ENCODE results near the gene FAAH.

The FAAH gene

DNA sequence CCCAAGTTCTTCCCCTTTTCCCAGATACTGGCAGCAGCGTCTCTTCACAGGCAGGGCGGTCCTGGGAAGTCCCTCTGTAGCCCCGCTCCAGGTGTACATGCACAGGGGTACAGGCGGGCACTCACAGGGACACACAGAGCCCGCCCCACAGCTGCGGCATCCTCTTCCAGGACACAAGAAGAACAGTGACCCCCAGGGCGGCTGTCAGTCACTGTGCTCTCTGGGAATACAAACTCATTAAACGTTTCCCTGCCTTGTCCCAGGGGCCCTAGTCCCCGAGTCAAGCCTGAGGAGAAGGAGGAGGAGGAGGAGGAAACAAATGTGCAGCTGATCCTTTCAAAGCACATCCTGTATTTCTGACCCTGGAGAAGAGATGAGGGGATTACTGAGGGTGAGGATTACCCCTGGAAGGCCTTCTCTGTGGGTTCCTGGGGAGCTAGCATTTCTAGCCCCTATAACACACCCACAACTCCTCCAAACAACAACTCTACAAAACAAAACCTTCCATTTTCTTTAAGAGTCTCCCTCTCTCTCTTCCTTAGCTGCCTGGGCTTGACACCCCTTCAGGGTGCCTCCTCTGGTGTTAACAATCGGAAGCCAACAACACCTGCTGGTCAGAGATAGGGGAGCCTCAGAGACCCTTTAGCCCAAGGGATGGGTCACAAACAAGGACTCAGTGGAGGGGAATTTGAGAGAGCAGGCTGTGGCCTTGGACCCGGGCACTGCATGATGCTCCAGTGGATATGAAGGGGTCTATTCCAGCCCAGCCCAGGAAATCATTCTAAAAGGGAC lies 67.1 kb downstream of the FAAH start:
- H3K4me1 ChIP-seq (ENCODE audit: insufficient read depth, poor library complexity, severe bottlenecking), result no peaks in the 10 kb centered on the region
- peaks cover 4% of the 10 kb centered on the region for H3K27me3 ChIP-seq (ENCODE audit: insufficient read depth, poor library complexity, severe bottlenecking)
- H3K4me3 ChIP-seq (ENCODE audit: severe bottlenecking), result no peak overlapping the region
- TF ChIP-seq, protein P1, sequence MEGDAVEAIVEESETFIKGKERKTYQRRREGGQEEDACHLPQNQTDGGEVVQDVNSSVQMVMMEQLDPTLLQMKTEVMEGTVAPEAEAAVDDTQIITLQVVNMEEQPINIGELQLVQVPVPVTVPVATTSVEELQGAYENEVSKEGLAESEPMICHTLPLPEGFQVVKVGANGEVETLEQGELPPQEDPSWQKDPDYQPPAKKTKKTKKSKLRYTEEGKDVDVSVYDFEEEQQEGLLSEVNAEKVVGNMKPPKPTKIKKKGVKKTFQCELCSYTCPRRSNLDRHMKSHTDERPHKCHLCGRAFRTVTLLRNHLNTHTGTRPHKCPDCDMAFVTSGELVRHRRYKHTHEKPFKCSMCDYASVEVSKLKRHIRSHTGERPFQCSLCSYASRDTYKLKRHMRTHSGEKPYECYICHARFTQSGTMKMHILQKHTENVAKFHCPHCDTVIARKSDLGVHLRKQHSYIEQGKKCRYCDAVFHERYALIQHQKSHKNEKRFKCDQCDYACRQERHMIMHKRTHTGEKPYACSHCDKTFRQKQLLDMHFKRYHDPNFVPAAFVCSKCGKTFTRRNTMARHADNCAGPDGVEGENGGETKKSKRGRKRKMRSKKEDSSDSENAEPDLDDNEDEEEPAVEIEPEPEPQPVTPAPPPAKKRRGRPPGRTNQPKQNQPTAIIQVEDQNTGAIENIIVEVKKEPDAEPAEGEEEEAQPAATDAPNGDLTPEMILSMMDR (IDR thresholded peaks at IDR 0.05; ENCODE audit: poor library complexity, severe bottlenecking), result no peak
- no peak overlapping the region for H3K27ac ChIP-seq (ENCODE audit: poor library complexity, severe bottlenecking)
- no peaks in the 10 kb centered on the region for H3K36me3 ChIP-seq (ENCODE audit: low read depth)
- H3K9me3 ChIP-seq (ENCODE audit: severe bottlenecking), result no peaks in the 10 kb centered on the region
- DNase-seq (ENCODE audit: low spot score) (no peak), ATAC-seq (ENCODE audit: low read depth) (no peak)

DNA sequence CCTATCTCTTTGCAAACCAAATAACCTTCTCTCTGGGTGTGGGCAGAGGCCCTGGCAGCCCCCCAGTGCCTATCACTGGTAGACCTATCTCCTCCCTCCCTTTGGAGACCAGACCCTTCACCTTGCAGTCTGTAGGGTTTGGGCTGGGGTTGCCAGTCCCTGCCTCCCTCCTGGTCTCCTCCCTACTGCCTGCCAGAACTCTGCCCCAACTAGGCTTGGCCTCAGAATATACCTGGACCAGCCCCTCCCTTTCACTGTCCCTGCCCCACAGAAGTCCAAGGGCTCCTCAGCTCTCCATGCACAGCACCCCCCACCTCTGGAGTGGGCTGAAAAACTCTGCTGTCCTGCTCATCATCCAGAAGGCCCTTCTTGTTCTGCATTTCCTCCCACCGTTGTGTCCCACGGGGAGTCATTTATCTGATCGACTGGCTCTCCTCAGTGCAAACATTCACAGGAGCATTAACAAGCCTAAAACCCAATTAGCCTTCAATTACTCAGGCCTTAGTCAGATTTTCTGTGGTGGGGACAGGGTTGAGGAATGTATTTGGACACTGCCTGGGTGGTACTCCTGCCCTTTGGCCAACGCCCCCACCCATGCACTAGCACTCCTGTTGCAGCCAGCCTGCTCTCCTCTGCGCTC lies 67.8 kb downstream of the FAAH start:
- TF ChIP-seq, protein P1 (IDR thresholded peaks at IDR 0.05; ENCODE audit: poor library complexity, severe bottlenecking), result no peak
- Histone ChIP-seq H3K36me3 (ENCODE audit: low read depth) (no peaks in the 10 kb centered on the region), H3K4me1 (ENCODE audit: insufficient read depth, poor library complexity, severe bottlenecking) (no peaks in the 10 kb centered on the region), H3K27ac (ENCODE audit: poor library complexity, severe bottlenecking) (no peak overlapping the region), H3K9me3 (ENCODE audit: severe bottlenecking) (no peaks in the 10 kb centered on the region), H3K4me3 (ENCODE audit: severe bottlenecking) (no peak overlapping the region), H3K27me3 (ENCODE audit: insufficient read depth, poor library complexity, severe bottlenecking) (peaks cover 9% of the 10 kb centered on the region)
- no peak for DNase-seq (ENCODE audit: low spot score)
- 0 out of 3 replicates have a peak, but pooled peaks have one; percentile 15 for ATAC-seq (ENCODE audit: low read depth)
